ENCODE measurements around the gene KCNAB2. TPM values are rescaled to one million over a fixed set of nuclear protein-coding genes. Genes with fewer than 3 reads are reported as not detected.

Gene KCNAB2
- total RNA-seq, 1 donor from 2014 or later = 3.3 TPM

- DNase-seq (ENCODE audit: low read depth) = no peak
- TF ChIP-seq CTCF (conservative IDR thresholded peaks at IDR 0.05; ENCODE audit: low read depth, low read length) = no peak
- H3K4me3 ChIP-seq (ENCODE audit: low read depth, low read length) = no peak overlapping the region
These were observed 91.0 kb downstream of the KCNAB2 start for GRCh38 chr1:6136516-6137220.

- no peak for DNase-seq (ENCODE audit: low read depth)
- no peak overlapping the region for H3K4me3 ChIP-seq (ENCODE audit: low read depth, low read length)
- TF ChIP-seq CTCF (conservative IDR thresholded peaks at IDR 0.05; ENCODE audit: low read depth, low read length) = no peak
These were observed 92.1 kb downstream of the KCNAB2 start for GRCh38 chr1:6137758-6138157.

DNA sequence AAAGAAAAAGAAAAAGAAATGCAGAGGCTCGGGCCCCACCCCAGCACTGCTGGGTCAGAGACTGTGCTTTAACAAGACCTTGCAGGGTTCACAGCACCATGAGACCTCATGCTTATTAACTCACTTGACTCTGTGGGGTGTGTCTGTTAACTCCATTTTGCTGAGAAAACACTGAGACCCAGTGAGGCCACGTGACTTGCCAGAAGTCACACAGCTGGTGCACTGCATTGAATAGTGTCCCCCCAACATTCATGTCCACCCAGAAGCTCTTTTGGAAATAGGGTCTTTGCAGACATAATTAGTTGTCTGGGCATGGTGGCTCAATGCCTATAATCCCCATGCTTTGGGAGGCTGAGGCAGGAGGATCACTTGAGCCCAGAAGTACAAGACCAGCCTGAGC is 94.7 kb downstream of the KCNAB2 start:
- DNase-seq (ENCODE audit: low read depth) = no peak
- H3K4me3 ChIP-seq (ENCODE audit: low read depth, low read length) = no peak overlapping the region
- no peak for TF ChIP-seq CTCF (conservative IDR thresholded peaks at IDR 0.05; ENCODE audit: low read depth, low read length)

DNA sequence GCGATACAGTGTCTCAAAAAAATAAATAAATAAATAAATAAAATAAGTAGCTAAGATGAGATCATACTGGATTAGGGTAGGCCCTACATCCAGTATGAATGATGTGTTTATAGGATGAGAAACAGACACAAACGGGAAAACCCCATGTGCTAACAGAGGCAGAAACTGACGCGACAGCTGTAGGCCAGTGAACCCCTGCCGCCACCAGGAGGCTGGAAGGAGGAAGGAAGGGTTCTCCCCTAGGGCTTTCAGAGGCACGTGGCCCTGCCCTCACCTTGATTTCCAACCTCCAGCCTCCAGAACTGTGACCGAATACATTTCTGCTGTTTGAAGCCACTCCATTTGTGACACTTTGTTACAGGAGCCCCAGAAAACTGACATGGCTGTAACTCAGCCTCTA is 95.9 kb downstream of the KCNAB2 start:
- DNase-seq (ENCODE audit: low read depth) = no peak
- H3K4me3 ChIP-seq (ENCODE audit: low read depth, low read length) = no peak overlapping the region
- TF ChIP-seq CTCF (conservative IDR thresholded peaks at IDR 0.05; ENCODE audit: low read depth, low read length) = no peak

GRCh38 chr1:6142036-6142621 is 96.4 kb downstream of the KCNAB2 start:
- no peak for TF ChIP-seq CTCF (conservative IDR thresholded peaks at IDR 0.05; ENCODE audit: low read depth, low read length)
- no peak for DNase-seq (ENCODE audit: low read depth)
- H3K4me3 ChIP-seq (ENCODE audit: low read depth, low read length) = no peak overlapping the region

- no peak overlapping the region for H3K4me3 ChIP-seq (ENCODE audit: low read depth, low read length)
- TF ChIP-seq CTCF (conservative IDR thresholded peaks at IDR 0.05; ENCODE audit: low read depth, low read length) = no peak
- DNase-seq (ENCODE audit: low read depth) = no peak
These were observed 97.0 kb downstream of the KCNAB2 start for GRCh38 chr1:6142734-6143133.

DNA sequence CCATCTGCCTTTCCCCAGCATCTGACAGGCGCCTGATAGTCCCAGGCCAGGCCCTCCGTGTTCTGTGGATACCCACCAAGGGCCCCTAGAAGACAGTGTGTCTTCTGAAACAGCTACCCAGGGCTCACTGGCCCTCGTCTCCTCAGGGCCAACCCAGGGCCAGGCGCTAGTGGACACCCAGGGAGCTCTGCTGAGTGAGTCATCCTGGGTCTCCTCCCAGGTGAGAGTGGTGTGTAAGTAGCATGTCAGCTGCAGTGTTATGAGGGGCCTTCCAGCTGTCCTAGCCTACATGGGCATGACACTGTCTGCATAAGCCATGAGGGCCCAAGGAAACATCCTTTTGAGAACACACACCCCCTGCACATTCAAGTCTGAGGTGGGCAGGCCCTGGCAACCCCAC is 97.7 kb downstream of the KCNAB2 start:
- no peak overlapping the region for H3K4me3 ChIP-seq (ENCODE audit: low read depth, low read length)
- no peak for DNase-seq (ENCODE audit: low read depth)
- no peak for TF ChIP-seq CTCF (conservative IDR thresholded peaks at IDR 0.05; ENCODE audit: low read depth, low read length)

Data from epithelial cell of proximal tubule (primary cell).